ENCODE measurements around the gene RNPEP. TPM values are rescaled to one million over a fixed set of nuclear protein-coding genes. Genes with fewer than 3 reads are reported as not detected.

RNPEP gene
- total and polyA plus RNA-seq, 2 of the 13 experiments (the other 11 are each of a cell fraction or from before 2014, with no cell fraction given) = 20.6 to 38.4 TPM

DNA sequence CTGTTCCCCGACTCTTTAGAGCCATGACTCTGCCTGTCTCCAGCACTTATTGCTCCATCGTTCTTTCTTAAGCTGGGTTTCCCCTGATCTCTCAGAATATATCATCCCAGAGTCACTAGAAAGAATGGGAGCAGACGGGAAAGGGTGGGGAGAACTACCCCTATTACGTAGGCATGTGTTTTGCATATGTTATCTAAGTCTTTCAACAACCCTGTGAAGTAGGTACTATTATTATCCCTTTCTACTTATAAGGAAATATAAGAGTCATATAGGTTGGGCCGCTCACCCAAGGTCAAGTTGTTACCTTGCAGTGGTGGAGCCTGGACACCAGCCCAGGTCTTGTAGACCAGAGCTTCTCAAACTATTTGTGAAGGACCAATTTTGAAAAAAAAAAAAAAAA lies 66.7 kb downstream of the RNPEP start:
- Histone ChIP-seq H3K27me3 (ENCODE audit: control insufficient read depth in 1 of 2, insufficient read depth in 2 of 2, low read length in 2 of 2) (no peaks in the 10 kb centered on the region), H4K20me1 (ENCODE audit: insufficient read depth, low read length) (no peaks in the 10 kb centered on the region), H3K36me3 (replicated peaks in 1 of 2; ENCODE audit: control insufficient read depth in 1 of 2, insufficient read depth in 2 of 2, low read length in 2 of 2) (no peaks in the 10 kb centered on the region), H2AFZ (ENCODE audit: low read length) (no peak overlapping the region), H3K9me3 (ENCODE audit: low read length) (no peaks in the 10 kb centered on the region), H3K4me3 (replicated peaks in 1 of 3; ENCODE audit: insufficient read depth in 1 of 3, low read depth in 2 of 3, low read length in 3 of 3) (no peak overlapping the region), H3K4me1 (ENCODE audit: insufficient read depth, low read length) (peaks cover 52% of the 10 kb centered on the region), H3K79me2 (ENCODE audit: insufficient read depth, low read length) (no peaks in the 10 kb centered on the region), H3K4me2 (ENCODE audit: low read depth, low read length) (no peak overlapping the region), H3K9ac (ENCODE audit: insufficient read depth, low read depth, low read length) (no peak overlapping the region), H3K27ac (ENCODE audit: extremely low read length, insufficient read depth, low read length) (no peak overlapping the region)
- DNase-seq (ENCODE audit: low spot score) = no peak
- ChIA-PET POLR2A (interaction anchor here (0.6 to 4.2 kb wide), 6 partner anchors 8 to 39 kb away, joined by 3 to 31 read pairs (median 26); partner anchors contain the start of gene ELF3), CTCF (ENCODE audit: low intra/inter-chr PET ratio, low total read pairs) (no interaction called here)
- WGBS (ENCODE audit: low lambda C conversion rate) = 34% methylated on average over 5 of the region's 5 CpGs
- in situ Hi-C loops (cut with HindIII; ENCODE audit: extremely low pct_ligation_motif_present, low pct_unique_long_range_greater_than_20kb) = no loop called here
- intact Hi-C loops (cut with micrococcal nuclease; ENCODE audit: unreplicated experiment) = no loop called here
- no peak for ATAC-seq
- FAIRE-seq = no peak
- BruUV-seq (replicated peaks) = no TSS peak
- no peak for TF ChIP-seq ZNF773 (CRISPR knock-in tag; IDR thresholded peaks at IDR 0.05; ENCODE audit: borderline replicate concordance)
- TF ChIP-seq, protein P1, sequence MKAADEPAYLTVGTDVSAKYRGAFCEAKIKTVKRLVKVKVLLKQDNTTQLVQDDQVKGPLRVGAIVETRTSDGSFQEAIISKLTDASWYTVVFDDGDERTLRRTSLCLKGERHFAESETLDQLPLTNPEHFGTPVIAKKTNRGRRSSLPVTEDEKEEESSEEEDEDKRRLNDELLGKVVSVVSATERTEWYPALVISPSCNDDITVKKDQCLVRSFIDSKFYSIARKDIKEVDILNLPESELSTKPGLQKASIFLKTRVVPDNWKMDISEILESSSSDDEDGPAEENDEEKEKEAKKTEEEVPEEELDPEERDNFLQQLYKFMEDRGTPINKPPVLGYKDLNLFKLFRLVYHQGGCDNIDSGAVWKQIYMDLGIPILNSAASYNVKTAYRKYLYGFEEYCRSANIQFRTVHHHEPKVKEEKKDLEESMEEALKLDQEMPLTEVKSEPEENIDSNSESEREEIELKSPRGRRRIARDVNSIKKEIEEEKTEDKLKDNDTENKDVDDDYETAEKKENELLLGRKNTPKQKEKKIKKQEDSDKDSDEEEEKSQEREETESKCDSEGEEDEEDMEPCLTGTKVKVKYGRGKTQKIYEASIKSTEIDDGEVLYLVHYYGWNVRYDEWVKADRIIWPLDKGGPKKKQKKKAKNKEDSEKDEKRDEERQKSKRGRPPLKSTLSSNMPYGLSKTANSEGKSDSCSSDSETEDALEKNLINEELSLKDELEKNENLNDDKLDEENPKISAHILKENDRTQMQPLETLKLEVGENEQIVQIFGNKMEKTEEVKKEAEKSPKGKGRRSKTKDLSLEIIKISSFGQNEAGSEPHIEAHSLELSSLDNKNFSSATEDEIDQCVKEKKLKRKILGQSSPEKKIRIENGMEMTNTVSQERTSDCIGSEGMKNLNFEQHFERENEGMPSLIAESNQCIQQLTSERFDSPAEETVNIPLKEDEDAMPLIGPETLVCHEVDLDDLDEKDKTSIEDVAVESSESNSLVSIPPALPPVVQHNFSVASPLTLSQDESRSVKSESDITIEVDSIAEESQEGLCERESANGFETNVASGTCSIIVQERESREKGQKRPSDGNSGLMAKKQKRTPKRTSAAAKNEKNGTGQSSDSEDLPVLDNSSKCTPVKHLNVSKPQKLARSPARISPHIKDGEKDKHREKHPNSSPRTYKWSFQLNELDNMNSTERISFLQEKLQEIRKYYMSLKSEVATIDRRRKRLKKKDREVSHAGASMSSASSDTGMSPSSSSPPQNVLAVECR (CRISPR knock-in tag; IDR thresholded peaks at IDR 0.05; ENCODE audit: borderline replicate concordance) = no peak
- TF ChIP-seq NAIF1 (CRISPR knock-in tag; IDR thresholded peaks at IDR 0.05; ENCODE audit: borderline replicate concordance) = no peak
- no peak for TF ChIP-seq FOXA3 (CRISPR knock-in tag; IDR thresholded peaks at IDR 0.05)
- TF ChIP-seq ZNF672 (CRISPR knock-in tag; IDR thresholded peaks at IDR 0.05) = no peak
- no peak for TF ChIP-seq HNRNPL (IDR thresholded peaks at IDR 0.05; ENCODE audit: low read depth, low read length)
- TF ChIP-seq ZNF331 (CRISPR knock-in tag; IDR thresholded peaks at IDR 0.05) = no peak
- TF ChIP-seq ZNF205 (CRISPR knock-in tag; IDR thresholded peaks at IDR 0.05) = no peak
- no peak for TF ChIP-seq ZNF354B (CRISPR knock-in tag; IDR thresholded peaks at IDR 0.05)
- no peak for TF ChIP-seq GFI1 (CRISPR knock-in tag; IDR thresholded peaks at IDR 0.05; ENCODE audit: borderline replicate concordance)
- no peak for TF ChIP-seq ZNF644 (CRISPR knock-in tag; IDR thresholded peaks at IDR 0.05; ENCODE audit: low read depth)
- TF ChIP-seq ATF7 (IDR thresholded peaks at IDR 0.05) = no peak
- TF ChIP-seq ATF7 (CRISPR knock-in tag; IDR thresholded peaks at IDR 0.05) = no peak
- no peak for TF ChIP-seq MIER3 (CRISPR knock-in tag; IDR thresholded peaks at IDR 0.05; ENCODE audit: borderline replicate concordance)
- no peak for TF ChIP-seq AHR (CRISPR knock-in tag; IDR thresholded peaks at IDR 0.05)
- TF ChIP-seq MEIS1 (CRISPR knock-in tag; IDR thresholded peaks at IDR 0.05; ENCODE audit: borderline replicate concordance) = no peak
- no peak for TF ChIP-seq NCOA2 (CRISPR knock-in tag; IDR thresholded peaks at IDR 0.05)
- TF ChIP-seq ZBTB38 (CRISPR knock-in tag; IDR thresholded peaks at IDR 0.05) = no peak
- TF ChIP-seq, protein P2, sequence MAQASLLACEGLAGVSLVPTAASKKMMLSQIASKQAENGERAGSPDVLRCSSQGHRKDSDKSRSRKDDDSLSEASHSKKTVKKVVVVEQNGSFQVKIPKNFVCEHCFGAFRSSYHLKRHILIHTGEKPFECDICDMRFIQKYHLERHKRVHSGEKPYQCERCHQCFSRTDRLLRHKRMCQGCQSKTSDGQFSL (CRISPR knock-in tag; IDR thresholded peaks at IDR 0.05) = no peak

Data from HepG2 (cell line).